ENCODE data around the gene SYCN. TPM values are rescaled to one million over a fixed set of nuclear protein-coding genes. Genes with fewer than 3 reads are reported as not detected.

Gene SYCN
- total and polyA plus RNA-seq, 2 donors (not counting 3 experiments of a cell fraction or from before 2014, with no cell fraction given) = not detected

- ChIA-PET CTCF (interaction anchor here (1.0 kb wide), 1 partner anchor 21 kb away, joined by 3 read pairs; no protein-coding TSS in a partner anchor), POLR2A (no interaction called here)
- no peak for FAIRE-seq
- Histone ChIP-seq H2AFZ (ENCODE audit: low read depth, low read length) (no peak overlapping the region), H3K9me1 (replicated peaks; ENCODE audit: control insufficient read depth, extremely low read depth, insufficient read depth, low read length) (no peaks in the 10 kb centered on the region), H3K9me3 (replicated peaks; ENCODE audit: control insufficient read depth, insufficient read depth, low read length) (no peaks in the 10 kb centered on the region), H3K4me2 (ENCODE audit: insufficient read depth, low read length) (no peak overlapping the region), H3K27me3 (ENCODE audit: control insufficient read depth in 2 of 2, insufficient read depth in 2 of 2, low read length in 2 of 2) (no peaks in the 10 kb centered on the region), H3K9ac (replicated peaks; ENCODE audit: extremely low read depth, insufficient read depth, low read length) (no peak overlapping the region), H3K4me3 (replicated peaks in 1 of 3; ENCODE audit: insufficient read depth in 1 of 3, low read depth in 1 of 3, low read length in 3 of 3) (no peak overlapping the region), H3K79me2 (ENCODE audit: control insufficient read depth, insufficient read depth, low read length) (no peaks in the 10 kb centered on the region), H4K20me1 (replicated peaks; ENCODE audit: control insufficient read depth, extremely low read depth, insufficient read depth, low read length) (no peaks in the 10 kb centered on the region), H3K4me1 (ENCODE audit: control insufficient read depth, extremely low read depth, insufficient read depth, low read length) (no peaks in the 10 kb centered on the region), H3K36me3 (ENCODE audit: control insufficient read depth in 2 of 2, extremely low read depth in 1 of 2, insufficient read depth in 2 of 2, low read length in 2 of 2) (no peaks in the 10 kb centered on the region), H3K27ac (ENCODE audit: insufficient read depth, low read depth, low read length) (no peak overlapping the region)
- no TSS peak for BruUV-seq (replicated peaks)
- TF ChIP-seq, protein P1, sequence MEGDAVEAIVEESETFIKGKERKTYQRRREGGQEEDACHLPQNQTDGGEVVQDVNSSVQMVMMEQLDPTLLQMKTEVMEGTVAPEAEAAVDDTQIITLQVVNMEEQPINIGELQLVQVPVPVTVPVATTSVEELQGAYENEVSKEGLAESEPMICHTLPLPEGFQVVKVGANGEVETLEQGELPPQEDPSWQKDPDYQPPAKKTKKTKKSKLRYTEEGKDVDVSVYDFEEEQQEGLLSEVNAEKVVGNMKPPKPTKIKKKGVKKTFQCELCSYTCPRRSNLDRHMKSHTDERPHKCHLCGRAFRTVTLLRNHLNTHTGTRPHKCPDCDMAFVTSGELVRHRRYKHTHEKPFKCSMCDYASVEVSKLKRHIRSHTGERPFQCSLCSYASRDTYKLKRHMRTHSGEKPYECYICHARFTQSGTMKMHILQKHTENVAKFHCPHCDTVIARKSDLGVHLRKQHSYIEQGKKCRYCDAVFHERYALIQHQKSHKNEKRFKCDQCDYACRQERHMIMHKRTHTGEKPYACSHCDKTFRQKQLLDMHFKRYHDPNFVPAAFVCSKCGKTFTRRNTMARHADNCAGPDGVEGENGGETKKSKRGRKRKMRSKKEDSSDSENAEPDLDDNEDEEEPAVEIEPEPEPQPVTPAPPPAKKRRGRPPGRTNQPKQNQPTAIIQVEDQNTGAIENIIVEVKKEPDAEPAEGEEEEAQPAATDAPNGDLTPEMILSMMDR (IDR thresholded peaks at IDR 0.05; ENCODE audit: extremely low read depth in 1 of 2, insufficient read depth in 1 of 2, low read depth in 1 of 2, low read length in 2 of 2) = no peak
- TF ChIP-seq EZH2 (IDR thresholded peaks at IDR 0.05; ENCODE audit: borderline replicate concordance, low read depth, low read length, severe bottlenecking) (no peak), MYC (IDR thresholded peaks at IDR 0.05; ENCODE audit: low read depth, low read length) (no peak), POLR2A (IDR thresholded peaks at IDR 0.05; ENCODE audit: low read depth, low read length) (no peak), POLR2AphosphoS5 (IDR thresholded peaks at IDR 0.05; ENCODE audit: insufficient read depth, low read depth, low read length) (no peak), GATA2 (IDR thresholded peaks at IDR 0.05; ENCODE audit: insufficient read depth, insufficient read length, low read depth, low read length) (no peak), JUN (IDR thresholded peaks at IDR 0.05; ENCODE audit: borderline replicate concordance, insufficient read depth, insufficient read length, low read depth) (no peak), FOS (IDR thresholded peaks at IDR 0.05; ENCODE audit: borderline replicate concordance, insufficient read depth, low read length) (no peak)
- TF ChIP-seq, protein P2, sequence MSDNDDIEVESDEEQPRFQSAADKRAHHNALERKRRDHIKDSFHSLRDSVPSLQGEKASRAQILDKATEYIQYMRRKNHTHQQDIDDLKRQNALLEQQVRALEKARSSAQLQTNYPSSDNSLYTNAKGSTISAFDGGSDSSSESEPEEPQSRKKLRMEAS (IDR thresholded peaks at IDR 0.05; ENCODE audit: insufficient read depth, insufficient read length) = no peak
- intact Hi-C loops (cut with micrococcal nuclease) (no loop called here), dilution Hi-C loops (cut with MboI; ENCODE audit: extremely low pct_ligation_motif_present, low sequenced_read_pairs) (no loop called here)
- no peak for DNase-seq (ENCODE audit: low read depth, low spot score)
Observed at GRCh38 chr19:39240421-39240820, 36.4 kb upstream of the SYCN start.
